Fibroblast of lung (primary cell): ENCODE measurements around the gene OLIG1. TPM values are rescaled to one million over a fixed set of nuclear protein-coding genes. Genes with fewer than 3 reads are reported as not detected.

Source experiments
- DNase-seq, 2 donors: peaks; one replicate each; pipeline versions ENCODE4 v3.0.0 to v3.0.0-alpha.2; 2010; ENCODE audit warnings: low read depth in 2 of 2
- H2AFZ ChIP-seq: 2 replicates; pipeline ENCODE4 v1.5.1; 2012; ENCODE audit warnings: low read length, control low read depth, inconsistent platforms
- H3K27ac ChIP-seq: 2 replicates; pipeline ENCODE4 v1.5.1; 2011; ENCODE audit warnings: low read length, control low read depth; ENCODE audit not compliant: insufficient read depth
- H3K27me3 ChIP-seq: 2 replicates; pipeline ENCODE4 v1.5.1; 2011; ENCODE audit warnings: mild to moderate bottlenecking, low read length; ENCODE audit not compliant: control insufficient read depth, insufficient read depth
- H3K36me3 ChIP-seq: 2 replicates; pipeline ENCODE4 v1.5.1; 2011; ENCODE audit warnings: low read length; ENCODE audit not compliant: control insufficient read depth, insufficient read depth
- H3K4me1 ChIP-seq: 2 replicates; pipeline ENCODE4 v1.5.1; 2011; ENCODE audit warnings: low read length; ENCODE audit not compliant: control insufficient read depth, insufficient read depth; ENCODE audit errors: extremely low read depth
- H3K4me2 ChIP-seq: 2 replicates; pipeline ENCODE4 v1.5.1; 2011; ENCODE audit warnings: low read length, control low read depth; ENCODE audit not compliant: insufficient read depth; ENCODE audit errors: extremely low read depth
- H3K4me3 ChIP-seq, 4 experiments: fragments of 200-600 bp in 1 of 4; sonication (generic) in 1 of 4; replicated peaks in 1 of 4; 2 replicates each; pipeline ENCODE4 v1.5.1; 2011 to 2016; ENCODE audit warnings: low read length in 4 of 4, low read depth in 3 of 4, mild to moderate bottlenecking in 3 of 4, control low read depth in 2 of 4, inconsistent platforms in 1 of 4, mixed read lengths in 1 of 4; ENCODE audit not compliant: insufficient read depth in 1 of 4; ENCODE audit errors: control extremely low read depth in 1 of 4
- H3K79me2 ChIP-seq: 2 replicates; pipeline ENCODE4 v1.5.1; 2012; ENCODE audit warnings: mild to moderate bottlenecking, low read length, inconsistent platforms; ENCODE audit not compliant: control insufficient read depth, insufficient read depth
- H3K9ac ChIP-seq: 2 replicates; pipeline ENCODE4 v1.5.1; 2011; ENCODE audit warnings: mild to moderate bottlenecking, low read length, control low read depth; ENCODE audit not compliant: insufficient read depth
- H3K9me3 ChIP-seq: 2 replicates; pipeline ENCODE4 v1.5.1; 2012; ENCODE audit warnings: low read depth, low read length; ENCODE audit not compliant: control insufficient read depth, insufficient read depth
- H4K20me1 ChIP-seq: 2 replicates; pipeline ENCODE4 v1.5.1; 2011; ENCODE audit warnings: low read length; ENCODE audit not compliant: control insufficient read depth, insufficient read depth; ENCODE audit errors: extremely low read depth
- EZH2 ChIP-seq: IDR thresholded peaks from 2 replicates; pipeline ENCODE4 v1.5.1; 2012; ENCODE audit warnings: low read length, control low read depth, mild to moderate bottlenecking; ENCODE audit errors: missing control alignments
- polyA plus RNA-seq, 2 donors: library from polyadenylated mRNA; depleted of rRNA in 1 of 2; stranded (reverse) in 1 of 2; unstranded in 1 of 2; fragments of >200 nt; gene quantifications; 2 replicates each; pipeline ENCODE4 v1.2.1, GENCODE V29; 2011 to 2012; ENCODE audit warnings: missing spikeins in 1 of 2
- total RNA-seq: library from RNA; depleted of rRNA; stranded (reverse); fragments of >200 nt; gene quantifications from 2 replicates; pipeline ENCODE4 v1.2.1, GENCODE V29; 2014
- TF ChIP-seq, protein P1 (sequence below), 2 donors: IDR thresholded peaks in 1 of 2; conservative IDR thresholded peaks in 1 of 2; 1 replicate in 1 of 2; 2 replicates in 1 of 2; pipeline ENCODE4 v1.5.1; 2011 to 2012; ENCODE audit warnings: low read length in 2 of 2, control low read depth in 1 of 2, inconsistent platforms in 1 of 2, low read depth in 1 of 2, mild to moderate bottlenecking in 1 of 2

The OLIG1 gene
- total and polyA plus RNA-seq, 2 donors (not counting 1 experiment from before 2014, with no cell fraction given), result not detected

- DNase-seq, result peak; percentile 50 to 83
- Histone ChIP-seq H3K4me1 (peaks cover 7% of the 10 kb centered on the region), H3K9ac (no peak overlapping the region), H3K9me3 (no peaks in the 10 kb centered on the region), H3K4me3 (no peak overlapping the region), H3K27me3 (peaks cover 9% of the 10 kb centered on the region), H3K79me2 (no peaks in the 10 kb centered on the region), H4K20me1 (no peaks in the 10 kb centered on the region), H3K36me3 (no peaks in the 10 kb centered on the region), H3K27ac (no peak overlapping the region), H3K4me2 (no peak overlapping the region), H2AFZ (no peak overlapping the region)
- TF ChIP-seq EZH2, result no peak
- TF ChIP-seq, protein P1, sequence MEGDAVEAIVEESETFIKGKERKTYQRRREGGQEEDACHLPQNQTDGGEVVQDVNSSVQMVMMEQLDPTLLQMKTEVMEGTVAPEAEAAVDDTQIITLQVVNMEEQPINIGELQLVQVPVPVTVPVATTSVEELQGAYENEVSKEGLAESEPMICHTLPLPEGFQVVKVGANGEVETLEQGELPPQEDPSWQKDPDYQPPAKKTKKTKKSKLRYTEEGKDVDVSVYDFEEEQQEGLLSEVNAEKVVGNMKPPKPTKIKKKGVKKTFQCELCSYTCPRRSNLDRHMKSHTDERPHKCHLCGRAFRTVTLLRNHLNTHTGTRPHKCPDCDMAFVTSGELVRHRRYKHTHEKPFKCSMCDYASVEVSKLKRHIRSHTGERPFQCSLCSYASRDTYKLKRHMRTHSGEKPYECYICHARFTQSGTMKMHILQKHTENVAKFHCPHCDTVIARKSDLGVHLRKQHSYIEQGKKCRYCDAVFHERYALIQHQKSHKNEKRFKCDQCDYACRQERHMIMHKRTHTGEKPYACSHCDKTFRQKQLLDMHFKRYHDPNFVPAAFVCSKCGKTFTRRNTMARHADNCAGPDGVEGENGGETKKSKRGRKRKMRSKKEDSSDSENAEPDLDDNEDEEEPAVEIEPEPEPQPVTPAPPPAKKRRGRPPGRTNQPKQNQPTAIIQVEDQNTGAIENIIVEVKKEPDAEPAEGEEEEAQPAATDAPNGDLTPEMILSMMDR (conservative IDR thresholded peaks at IDR 0.05 in 1 of 2, IDR thresholded peaks at IDR 0.05 in 1 of 2; ENCODE audit: low read depth in 1 of 2, low read length in 2 of 2), result no peak
Measured at GRCh38 chr21:33047231-33047630, 22.7 kb upstream of the OLIG1 start.

DNA sequence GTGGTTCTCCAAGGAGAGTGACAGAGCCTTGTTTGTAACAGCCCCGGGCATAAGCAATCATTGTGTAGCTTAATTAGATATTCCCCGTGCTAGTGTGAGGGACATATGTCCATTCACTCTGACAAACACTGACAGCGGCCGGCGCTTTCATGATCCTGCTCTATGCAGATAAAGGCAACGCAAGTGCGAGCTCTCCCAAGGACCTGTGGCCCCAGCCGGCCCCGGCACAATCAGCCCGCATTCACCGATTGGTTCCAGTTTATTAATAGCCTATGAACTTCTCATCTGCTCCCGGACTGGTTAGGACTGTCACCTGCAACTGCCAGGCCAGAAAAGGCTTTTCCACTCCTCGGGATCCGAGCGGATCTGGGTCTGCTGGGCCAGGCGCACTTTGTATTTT, 18.0 kb upstream of the OLIG1 start:
- peaks cover 13% of the 10 kb centered on the region for H3K27me3 ChIP-seq
- H3K4me1 ChIP-seq, result no peaks in the 10 kb centered on the region
- TF ChIP-seq, protein P1 (conservative IDR thresholded peaks at IDR 0.05 in 1 of 2, IDR thresholded peaks at IDR 0.05 in 1 of 2; ENCODE audit: low read depth in 1 of 2, low read length in 2 of 2), result no peak
- TF ChIP-seq EZH2, result no peak
- H3K79me2 ChIP-seq, result no peaks in the 10 kb centered on the region
- H4K20me1 ChIP-seq, result no peaks in the 10 kb centered on the region
- H3K4me2 ChIP-seq, result no peak overlapping the region
- H2AFZ ChIP-seq, result no peak overlapping the region
- DNase-seq, result no peak
- H3K9me3 ChIP-seq, result no peaks in the 10 kb centered on the region
- no peaks in the 10 kb centered on the region for H3K36me3 ChIP-seq
- H3K27ac ChIP-seq, result no peak overlapping the region
- no peak overlapping the region for H3K9ac ChIP-seq
- no peak overlapping the region for H3K4me3 ChIP-seq

GRCh38 chr21:33053951-33054350, 16.0 kb upstream of the OLIG1 start:
- TF ChIP-seq, protein P1 (conservative IDR thresholded peaks at IDR 0.05 in 1 of 2, IDR thresholded peaks at IDR 0.05 in 1 of 2; ENCODE audit: low read depth in 1 of 2, low read length in 2 of 2), result no peak
- Histone ChIP-seq H3K27ac (no peak overlapping the region), H4K20me1 (no peaks in the 10 kb centered on the region), H3K9ac (no peak overlapping the region), H2AFZ (no peak overlapping the region), H3K79me2 (no peaks in the 10 kb centered on the region), H3K27me3 (peaks cover 15% of the 10 kb centered on the region), H3K36me3 (no peaks in the 10 kb centered on the region), H3K4me3 (no peak overlapping the region), H3K4me1 (no peaks in the 10 kb centered on the region), H3K9me3 (no peaks in the 10 kb centered on the region), H3K4me2 (no peak overlapping the region)
- no peak for DNase-seq
